HG02759 (cell line): ENCODE results near the gene ERI3.

Experiments used
- ATAC-seq: cut with Tn5 transposase; IDR thresholded peaks from one replicate; pipeline ENCODE4 v1.9.1; 2021; ENCODE audit warnings: mild to moderate bottlenecking, moderate library complexity; ENCODE audit not compliant: unreplicated experiment

The ERI3 gene

DNA sequence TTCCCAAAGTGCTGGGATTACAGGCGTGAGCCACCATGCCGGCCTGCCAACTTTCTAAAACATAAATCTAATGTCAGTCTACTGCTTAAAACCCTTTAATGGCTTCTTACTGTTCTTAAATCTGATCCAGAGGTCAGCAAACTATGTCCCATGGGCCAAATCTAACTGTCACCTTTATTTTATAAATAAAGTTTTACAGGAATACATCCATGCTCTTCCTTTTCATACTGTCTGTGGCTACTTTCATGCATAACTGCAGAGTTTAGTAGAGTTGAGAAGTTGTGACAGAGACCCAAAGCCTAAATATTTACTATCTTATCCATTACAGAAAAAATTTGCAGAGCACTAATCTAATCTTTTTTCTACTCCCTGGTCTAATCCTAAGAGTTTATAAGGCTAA is 3.8 kb downstream of the ERI3 start:
- ATAC-seq: no peak

DNA sequence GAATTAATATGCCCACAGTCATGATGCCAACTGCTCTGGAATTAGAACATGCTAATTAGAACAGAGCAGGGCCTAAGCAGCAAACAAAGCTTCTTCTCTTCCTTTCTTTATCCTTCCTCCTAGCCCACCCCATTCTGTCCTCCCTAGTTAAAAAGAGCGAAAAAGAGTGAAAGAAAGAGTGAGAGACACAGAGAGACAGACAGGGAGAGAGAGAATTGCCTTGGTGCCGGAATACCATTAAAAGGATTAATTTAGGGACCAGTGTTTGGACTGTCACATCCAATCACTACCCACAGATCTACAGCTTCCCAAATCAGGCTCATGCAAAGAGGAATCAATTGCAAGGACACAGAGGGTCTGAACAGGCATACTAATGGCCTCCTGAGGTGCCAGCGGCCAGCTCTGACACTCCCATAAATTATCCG is 7.0 kb downstream of the ERI3 start:
- ATAC-seq: no peak

DNA sequence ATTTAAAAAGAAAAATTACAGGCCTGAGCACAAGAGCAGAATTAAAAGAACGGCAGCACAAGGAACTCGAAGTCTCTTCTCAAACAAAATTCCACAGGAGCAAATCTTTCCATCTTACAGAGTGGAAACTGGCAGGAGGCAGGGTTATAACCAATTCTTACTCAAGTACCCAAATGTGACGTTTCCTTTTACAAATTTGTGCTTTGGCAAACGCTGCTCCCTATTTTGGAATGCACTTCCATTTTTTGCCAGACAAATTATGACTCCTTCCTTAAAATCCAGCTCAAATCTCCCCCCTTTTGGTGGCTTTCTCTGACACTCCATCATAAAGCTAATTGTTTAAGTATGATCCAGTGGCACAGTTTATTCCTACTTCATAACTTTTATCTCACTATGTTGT is 7.8 kb downstream of the ERI3 start:
- no peak for ATAC-seq

DNA sequence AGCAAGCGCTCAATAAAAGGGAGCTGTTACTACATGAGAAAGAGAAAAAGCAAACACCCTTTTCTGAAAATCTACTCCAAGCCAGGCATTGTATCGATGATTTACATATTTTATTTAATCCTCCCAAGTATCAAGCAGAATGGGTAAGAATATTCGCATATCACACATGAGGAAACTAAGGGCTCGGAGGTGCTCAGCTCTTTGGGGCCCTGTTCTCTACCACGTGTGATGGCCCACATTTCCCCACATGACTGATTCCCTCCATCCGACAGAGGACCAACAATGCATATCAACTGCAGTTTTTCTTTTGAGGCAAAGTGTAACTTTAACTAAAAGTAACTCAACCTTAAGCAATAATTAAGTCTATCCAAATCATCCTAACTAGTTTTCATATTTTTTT is 8.2 kb downstream of the ERI3 start:
- ATAC-seq: no peak

DNA sequence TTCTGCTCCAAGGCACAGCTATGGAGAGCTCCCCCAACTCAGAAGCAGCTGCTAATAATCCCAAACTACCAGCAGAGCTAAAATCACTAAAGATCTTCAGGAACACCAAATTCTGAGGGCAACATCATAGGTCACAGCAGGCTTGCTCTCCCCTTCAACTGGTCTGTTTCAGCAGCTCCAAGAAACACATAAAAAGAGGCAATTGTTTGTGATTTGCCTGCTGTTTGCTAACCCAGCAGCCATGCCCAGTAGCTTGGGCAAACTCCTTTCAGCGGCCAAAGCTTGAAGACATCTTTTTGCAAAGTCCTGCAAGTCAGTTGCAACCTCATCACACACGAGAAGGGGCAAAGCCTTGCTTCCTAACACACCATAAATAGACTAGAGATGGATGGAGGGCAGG is 8.9 kb downstream of the ERI3 start:
- no peak for ATAC-seq

DNA sequence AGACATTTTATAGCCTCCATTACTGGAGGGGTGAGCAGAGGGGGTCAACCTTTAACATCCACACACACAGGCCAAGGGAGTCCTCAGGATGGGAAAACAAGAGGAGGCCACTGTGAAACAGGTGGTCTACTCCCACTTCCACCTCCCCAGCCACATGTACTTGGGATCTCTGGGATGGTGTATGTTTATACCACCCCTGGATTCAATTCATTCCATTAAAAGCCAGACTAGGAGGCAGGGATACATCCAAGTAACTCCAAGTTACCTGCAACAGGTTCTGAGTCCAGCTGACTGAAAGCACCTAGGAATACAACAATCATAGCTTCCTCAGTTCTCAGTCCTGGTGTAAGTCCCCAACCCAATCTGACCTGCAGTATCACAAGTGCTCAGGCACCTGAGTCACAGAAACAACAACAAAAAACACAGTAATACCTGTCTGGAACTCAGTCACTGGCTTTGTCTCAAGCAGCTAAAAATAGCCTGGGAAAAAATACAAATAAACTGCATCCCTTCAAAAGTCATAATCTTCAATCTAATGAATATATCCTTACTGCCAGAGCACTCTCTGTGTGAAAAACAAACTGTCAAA is 9.8 kb downstream of the ERI3 start:
- ATAC-seq: no peak

DNA sequence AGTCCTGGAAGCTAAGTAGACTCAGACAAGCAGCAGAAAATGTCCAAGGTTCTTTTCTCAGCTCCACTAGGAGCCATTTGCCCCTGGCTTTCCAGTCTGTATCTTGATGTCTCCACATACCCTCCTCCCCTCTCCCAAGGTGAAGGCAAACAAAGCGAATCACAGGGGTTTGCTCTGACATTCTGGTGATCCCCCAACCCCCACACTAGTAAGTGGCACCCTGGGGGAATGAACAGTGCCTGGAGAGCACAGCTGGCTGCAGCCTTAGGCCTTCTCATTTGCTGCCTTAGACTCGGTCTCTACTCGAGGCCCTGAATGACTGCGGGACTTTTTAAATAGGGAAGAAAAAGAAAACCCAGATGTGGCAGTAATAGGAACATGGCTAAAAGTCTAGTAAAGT is 15.3 kb downstream of the ERI3 start:
- ATAC-seq: no peak

DNA sequence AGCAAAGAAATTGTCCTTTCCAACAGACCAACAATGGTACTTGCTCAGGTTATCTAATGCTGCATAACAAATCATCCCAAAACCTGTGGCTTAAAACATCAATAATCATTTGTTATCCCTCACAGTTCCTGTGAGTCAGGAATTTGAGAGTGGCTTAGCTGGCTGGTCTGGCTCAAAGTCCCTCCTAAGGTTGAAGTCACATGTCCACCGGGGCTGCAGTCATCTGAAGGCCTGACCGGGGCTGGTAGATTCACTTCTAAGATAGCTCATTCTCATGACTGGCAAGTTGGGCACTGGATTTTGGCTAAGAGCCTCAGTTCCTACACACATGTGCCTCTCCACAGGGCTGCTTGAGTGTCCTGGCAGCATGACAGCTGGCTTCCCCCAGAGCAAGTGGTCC is 16.9 kb downstream of the ERI3 start:
- ATAC-seq: no peak

DNA sequence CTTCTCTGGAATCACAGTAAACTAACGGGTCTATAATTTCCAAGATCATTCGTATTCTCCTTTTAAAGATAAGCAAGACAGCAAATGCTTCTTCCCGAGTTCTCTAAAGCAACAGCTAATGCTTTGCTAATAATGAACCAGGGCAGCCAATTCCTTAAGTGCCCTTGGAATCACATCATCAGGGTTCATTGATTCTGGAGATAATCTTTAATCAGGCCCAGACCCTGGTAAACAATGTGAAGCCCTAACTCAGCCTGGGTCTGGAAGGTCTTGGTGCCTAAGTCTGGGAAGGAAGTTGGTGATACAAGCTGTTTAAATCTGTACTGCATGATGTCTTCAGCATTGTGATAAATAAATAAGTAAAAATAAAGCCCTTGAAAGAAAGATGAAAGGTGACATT is 18.4 kb downstream of the ERI3 start:
- no peak for ATAC-seq

DNA sequence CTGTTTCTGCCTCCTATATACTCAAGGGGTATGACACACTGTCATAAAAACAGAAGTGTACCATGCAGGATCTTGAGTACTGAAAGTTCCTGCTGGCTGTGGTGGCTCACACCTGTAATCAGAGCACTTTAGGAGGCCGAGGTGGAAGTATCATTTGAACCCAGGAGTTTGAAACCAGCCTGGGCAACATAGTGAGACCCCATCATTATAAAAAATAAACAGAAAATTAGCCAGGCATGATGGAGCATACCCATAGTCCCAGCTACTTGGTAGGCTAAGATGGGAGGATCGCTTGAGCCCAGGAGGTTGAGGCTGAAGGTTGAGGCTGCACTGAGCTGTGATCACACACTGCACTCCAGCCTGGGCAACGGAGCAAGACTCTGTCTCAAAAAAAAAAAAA is 20.1 kb downstream of the ERI3 start:
- ATAC-seq: no peak

DNA sequence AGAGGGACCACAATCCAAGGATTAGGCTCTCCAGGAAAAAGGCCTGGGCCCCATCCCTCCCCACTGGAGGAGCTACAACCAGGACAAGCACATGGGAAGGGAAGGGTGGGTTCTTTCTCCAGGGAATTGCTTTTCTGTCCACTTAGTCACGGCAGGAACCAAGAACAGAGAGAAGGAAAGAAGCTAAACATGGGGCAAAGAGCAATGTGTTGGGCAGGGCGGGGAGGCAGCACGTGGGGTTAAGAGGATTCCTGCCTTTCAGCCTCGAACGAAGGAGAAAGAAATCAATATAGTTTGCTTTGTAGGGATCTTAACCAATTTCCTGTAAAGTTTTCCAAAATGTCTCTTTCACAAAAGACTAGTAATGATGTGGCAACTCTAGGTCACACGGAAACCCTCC is 21.7 kb downstream of the ERI3 start:
- ATAC-seq: no peak

DNA sequence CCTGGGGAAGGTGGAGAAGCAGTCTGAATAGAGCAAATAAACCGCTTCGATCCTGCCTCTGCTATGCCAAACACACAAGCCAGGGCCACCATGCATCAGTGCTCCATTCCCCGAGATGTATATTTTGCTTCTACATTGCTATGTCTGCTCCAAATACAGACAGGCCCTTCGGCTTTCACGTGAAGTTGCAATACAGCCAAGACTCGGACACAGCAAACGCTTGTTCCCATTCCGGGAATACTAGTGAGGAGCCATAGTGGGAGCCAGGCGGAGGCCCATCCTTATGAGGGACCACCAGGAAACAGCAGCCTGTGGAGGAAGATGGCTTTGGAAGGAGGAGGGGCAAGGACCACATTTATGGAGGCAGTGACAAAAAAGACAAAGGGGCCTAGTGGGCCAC is 22.6 kb downstream of the ERI3 start:
- ATAC-seq: no peak

DNA sequence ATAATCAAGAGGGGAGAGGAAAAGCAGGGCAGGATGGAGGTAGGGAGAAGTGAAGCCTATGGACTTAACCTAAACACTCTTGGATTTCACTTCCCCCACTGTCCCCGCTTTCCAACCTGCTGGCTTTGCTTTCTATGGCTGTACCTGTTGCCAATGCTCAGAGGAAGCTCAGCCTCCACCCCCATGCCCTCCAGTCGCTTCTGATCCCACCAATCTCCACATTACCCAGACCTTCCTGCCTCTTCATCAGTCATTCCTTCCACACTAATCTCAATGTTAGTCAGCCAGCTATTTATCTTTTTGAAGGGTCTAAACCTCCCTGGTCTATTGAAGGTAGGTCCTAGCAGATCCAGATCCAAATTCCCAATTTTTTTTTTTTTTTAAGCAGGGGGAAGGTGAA is 24.1 kb downstream of the ERI3 start:
- no peak for ATAC-seq

DNA sequence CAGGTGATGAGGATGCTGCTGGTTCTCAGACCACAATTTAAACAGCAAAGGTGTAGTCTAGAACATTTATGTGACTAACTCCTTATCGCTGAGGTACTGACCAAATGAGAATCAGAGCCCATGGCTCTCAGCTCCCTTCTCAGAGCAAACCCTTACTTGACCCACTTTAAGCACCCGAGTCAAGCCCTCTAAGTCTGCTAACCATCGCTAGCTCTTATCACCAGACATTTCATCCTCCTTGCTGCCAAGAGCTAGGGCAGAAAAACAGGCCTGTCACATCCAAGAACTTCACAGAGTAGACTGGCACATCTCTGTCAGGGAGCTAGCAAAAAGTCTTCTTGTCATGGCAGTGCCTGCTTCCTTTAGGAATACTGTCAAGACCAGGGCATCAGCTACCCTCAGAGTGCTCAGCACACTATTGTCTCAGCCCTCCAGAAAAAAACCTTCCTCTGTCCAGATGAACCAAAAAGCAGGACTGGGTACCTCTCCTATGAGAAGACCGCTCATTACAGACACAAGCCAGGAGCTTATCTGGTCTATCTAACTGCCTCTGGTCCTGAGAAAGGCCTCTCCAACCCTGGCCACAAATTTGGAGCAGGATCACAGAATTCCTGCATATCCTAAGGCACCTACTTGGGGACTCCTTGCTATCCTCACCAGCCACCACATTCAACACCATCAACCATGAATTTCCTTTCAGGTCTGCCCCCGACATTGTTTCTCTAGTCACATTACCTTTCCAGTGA is 26.2 kb downstream of the ERI3 start:
- ATAC-seq: no peak

DNA sequence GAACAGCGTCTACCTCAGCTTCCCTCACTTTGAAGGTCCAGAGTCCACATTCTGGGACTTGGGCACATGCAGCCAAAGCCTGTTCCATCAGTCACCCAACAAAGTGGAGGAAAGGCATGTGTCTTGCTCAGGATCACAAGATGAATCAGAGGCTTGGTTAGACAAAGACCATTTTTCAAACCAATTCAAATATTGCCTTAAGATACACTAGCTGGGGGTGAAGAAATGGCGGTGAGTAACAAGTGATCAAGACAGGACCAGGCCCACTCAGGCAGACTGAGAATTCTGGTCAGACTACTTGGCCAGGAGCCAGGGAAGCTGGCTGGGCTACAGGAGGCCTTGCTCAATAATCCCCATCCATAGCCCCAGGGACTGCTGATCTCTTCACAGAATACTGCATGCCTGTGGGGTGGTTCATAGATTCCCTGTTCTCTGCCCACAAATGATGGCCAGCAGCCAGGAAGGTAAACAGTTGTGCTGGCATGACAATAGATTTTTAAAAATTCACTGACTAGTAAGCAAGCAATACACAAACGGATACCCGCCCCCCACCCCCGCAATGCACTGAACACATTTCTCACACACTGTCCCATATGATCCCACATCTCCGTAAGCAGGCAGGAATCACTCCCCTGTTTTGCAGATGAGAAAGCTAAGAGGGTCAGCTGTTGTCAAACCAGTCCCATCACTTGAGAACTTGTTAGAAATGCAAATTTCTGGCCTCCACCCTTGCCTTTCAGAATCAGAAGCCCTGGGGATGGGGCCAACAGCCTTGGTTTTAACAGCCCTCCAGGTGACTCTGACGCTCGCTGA is 27.2 kb downstream of the ERI3 start:
- ATAC-seq: no peak

DNA sequence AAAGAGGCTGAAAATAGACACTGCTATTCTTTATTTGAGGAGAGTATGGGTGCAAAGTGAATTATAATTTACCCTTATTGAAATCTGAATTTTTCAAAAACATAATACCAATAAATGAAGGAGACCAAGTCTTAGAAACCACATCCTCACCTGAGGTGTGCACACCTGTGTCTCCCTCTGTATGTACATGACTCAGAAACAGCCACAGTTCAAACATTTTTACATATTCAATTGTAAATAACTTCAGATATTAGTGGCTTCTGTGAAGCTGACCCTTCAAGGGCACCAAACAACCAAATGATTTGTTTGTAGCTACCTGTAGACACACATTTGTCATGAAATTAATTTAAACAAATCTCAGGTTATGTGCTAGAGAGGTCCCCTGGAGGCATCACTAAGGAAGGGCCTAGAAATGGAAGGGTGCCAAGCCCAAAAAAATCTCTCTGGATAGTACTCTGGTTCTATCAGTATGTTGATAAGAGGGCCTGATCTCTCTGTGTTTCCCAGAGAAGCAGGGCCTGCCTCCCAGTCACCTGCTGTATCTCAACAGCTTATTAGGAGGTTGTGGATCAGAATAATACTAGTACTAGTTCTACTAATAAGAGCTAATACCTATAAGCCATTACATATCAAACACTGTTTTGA is 28.1 kb downstream of the ERI3 start:
- no peak for ATAC-seq

DNA sequence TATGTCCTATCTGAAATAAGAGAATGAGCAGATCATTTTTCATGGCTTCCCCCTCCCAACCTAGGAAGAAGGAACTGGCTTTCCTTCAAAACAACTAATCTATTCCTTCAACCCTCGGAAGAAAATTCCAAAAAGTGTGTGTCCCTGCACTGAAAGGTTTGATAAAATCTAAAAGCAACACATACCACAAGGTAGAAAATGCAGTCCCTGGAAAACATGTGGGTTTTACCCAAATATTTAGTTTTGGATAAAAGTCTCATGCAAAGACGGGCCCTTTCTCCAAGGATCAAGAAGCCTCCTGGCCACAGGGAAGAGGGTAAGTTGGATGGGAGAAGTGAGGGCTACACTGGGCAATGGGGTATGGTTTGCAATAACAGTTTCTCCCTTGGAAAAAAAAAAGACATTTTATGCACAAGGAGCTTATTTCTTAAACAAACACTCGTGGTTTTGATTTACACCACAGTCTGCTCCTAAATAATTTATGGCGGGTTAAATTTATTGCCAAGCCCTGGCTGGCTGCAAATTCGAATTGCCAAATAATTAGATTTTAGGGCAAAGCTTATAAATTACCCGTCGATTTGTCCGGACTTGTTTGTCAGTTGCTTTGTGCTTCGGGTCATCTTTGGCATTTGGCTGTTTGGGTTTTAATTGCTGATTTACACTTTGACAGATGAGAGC is 28.9 kb downstream of the ERI3 start:
- no peak for ATAC-seq

DNA sequence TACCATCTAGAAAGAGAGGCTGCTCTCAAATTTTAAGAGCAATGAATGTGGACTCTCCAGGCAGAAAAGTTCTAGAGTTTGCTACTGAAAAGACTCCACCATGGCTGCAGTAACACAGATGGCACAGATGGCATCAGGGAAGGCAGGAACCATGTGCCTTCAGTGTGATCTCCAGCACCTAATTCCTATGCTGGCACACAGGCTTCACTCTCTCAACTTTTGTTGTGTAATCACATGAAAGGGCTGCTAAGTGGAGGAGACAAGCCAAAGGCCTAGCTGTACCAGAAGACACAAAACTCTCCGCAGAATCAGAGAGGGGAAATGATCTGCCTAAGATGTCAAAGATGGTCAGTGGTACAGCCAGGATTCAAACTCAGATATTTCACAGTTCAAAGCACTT is 31.1 kb downstream of the ERI3 start:
- ATAC-seq: no peak

DNA sequence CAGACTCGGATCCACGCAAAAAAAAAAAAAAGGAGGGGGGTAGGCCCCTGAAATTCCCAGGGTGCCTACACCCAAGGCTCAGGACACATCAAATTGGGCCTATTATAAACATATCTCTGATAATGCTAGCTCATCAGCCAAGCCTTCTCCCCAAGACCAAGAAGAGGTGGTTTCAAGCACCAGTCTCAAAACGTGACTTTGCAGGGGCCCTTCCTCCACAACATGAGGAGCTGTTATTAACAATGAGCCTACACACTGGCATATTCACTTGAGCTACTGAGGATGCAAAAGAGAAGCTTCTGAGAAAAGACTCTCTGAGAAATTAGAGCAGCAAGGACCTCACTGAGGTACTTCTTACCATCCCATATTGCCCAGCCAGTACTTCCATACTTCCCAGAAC is 32.7 kb downstream of the ERI3 start:
- no peak for ATAC-seq

DNA sequence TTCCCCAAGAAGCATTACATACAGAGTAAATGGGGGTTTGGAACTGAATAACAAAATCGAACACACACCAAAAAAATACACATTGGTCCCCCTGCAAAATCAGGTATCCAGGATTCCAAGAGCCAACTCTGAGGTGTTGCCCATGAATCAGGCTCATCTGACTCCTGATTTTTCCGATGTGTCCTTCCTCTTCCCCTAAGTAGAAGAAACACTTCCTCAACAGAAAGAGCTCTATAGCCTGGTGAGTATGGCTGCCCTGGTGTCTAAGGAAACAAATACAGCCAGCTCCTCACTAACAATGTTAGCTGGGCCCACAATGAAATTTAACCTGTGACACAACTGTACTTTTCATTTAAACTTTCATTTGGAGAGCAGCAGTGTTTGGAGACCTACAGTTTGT is 33.6 kb downstream of the ERI3 start:
- ATAC-seq: no peak
